ENCODE measurements around the gene ATP5PD. TPM values are rescaled to one million over a fixed set of nuclear protein-coding genes. Genes with fewer than 3 reads are reported as not detected.
A peak's percentile ranks its signal among the peaks of the same experiment; 100 is the strongest.

Gene ATP5PD
- total RNA-seq, 1 experiment from 2014 or later: 413 TPM

DNA sequence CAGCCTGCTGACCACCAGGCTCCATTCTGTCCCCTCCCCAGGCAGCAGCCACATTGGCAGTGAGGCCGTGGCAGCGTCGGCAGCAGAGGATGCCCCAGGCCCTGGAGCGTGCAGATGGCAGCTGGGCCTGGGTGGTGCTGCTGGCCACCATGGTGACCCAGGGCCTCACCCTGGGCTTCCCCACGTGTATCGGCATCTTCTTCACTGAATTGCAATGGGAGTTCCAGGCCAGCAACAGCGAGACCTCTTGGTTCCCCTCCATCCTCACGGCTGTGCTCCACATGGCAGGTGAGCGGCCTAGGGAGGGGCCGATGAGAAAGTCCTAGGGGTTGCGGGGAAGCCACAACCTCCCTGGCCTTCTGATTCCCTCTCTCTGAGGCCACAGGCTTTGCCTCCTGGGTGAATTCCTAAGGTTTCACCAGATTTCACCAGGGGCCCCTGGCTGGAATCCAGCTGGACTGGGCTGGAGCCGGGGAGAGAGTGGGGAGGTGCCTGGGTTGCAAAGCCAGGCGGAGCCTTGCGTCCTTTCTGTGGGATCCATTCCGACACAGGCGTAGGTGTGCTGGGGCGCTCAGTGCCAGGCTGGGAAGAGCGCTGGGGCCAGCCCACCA, 46.9 kb upstream of the ATP5PD start:
- Histone ChIP-seq H3K27me3 (ENCODE audit: control insufficient read depth, insufficient read depth, low read length) (no peaks in the 10 kb centered on the region), H3K9me3 (ENCODE audit: control insufficient read depth, insufficient read depth, low read depth, low read length) (no peaks in the 10 kb centered on the region), H3K4me1 (ENCODE audit: control insufficient read depth, insufficient read depth, low read length) (peaks cover 60% of the 10 kb centered on the region), H3K27ac (ENCODE audit: low read length) (peak overlapping the region; percentile 2), H3K36me3 (ENCODE audit: control insufficient read depth, insufficient read depth, low read length) (no peaks in the 10 kb centered on the region), H3K4me3 (ENCODE audit: low read depth in 2 of 2, low read length in 2 of 2) (no peak overlapping the region)
- no TSS peak for BruUV-seq (replicated peaks)
- DNase-seq (ENCODE audit: low read depth, low spot score) (no peak), ATAC-seq (no peak)
- ChIA-PET CTCF (interaction anchor here (0.5 kb wide), 2 partner anchors 10 to 109 kb away, joined by 5 to 9 read pairs; no protein-coding TSS in a partner anchor), POLR2A (interaction anchor here (0.5 kb wide), 1 partner anchor 10 kb away, joined by 6 read pairs; no protein-coding TSS in a partner anchor)
- intact Hi-C loops (cut with micrococcal nuclease; ENCODE audit: unreplicated experiment) (no loop called here), in situ Hi-C loops (cut with HindIII; ENCODE audit: low pct_unique_long_range_greater_than_20kb, low sequenced_read_pairs) (no loop called here)
- TF ChIP-seq, protein P1, sequence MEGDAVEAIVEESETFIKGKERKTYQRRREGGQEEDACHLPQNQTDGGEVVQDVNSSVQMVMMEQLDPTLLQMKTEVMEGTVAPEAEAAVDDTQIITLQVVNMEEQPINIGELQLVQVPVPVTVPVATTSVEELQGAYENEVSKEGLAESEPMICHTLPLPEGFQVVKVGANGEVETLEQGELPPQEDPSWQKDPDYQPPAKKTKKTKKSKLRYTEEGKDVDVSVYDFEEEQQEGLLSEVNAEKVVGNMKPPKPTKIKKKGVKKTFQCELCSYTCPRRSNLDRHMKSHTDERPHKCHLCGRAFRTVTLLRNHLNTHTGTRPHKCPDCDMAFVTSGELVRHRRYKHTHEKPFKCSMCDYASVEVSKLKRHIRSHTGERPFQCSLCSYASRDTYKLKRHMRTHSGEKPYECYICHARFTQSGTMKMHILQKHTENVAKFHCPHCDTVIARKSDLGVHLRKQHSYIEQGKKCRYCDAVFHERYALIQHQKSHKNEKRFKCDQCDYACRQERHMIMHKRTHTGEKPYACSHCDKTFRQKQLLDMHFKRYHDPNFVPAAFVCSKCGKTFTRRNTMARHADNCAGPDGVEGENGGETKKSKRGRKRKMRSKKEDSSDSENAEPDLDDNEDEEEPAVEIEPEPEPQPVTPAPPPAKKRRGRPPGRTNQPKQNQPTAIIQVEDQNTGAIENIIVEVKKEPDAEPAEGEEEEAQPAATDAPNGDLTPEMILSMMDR (IDR thresholded peaks at IDR 0.05): no peak
- no peak for TF ChIP-seq POLR2AphosphoS5 (IDR thresholded peaks at IDR 0.05; ENCODE audit: low read depth, low read length)
- TF ChIP-seq TCF7L2 (IDR thresholded peaks at IDR 0.05; ENCODE audit: low read depth, low read length): no peak
- TF ChIP-seq, protein P2, sequence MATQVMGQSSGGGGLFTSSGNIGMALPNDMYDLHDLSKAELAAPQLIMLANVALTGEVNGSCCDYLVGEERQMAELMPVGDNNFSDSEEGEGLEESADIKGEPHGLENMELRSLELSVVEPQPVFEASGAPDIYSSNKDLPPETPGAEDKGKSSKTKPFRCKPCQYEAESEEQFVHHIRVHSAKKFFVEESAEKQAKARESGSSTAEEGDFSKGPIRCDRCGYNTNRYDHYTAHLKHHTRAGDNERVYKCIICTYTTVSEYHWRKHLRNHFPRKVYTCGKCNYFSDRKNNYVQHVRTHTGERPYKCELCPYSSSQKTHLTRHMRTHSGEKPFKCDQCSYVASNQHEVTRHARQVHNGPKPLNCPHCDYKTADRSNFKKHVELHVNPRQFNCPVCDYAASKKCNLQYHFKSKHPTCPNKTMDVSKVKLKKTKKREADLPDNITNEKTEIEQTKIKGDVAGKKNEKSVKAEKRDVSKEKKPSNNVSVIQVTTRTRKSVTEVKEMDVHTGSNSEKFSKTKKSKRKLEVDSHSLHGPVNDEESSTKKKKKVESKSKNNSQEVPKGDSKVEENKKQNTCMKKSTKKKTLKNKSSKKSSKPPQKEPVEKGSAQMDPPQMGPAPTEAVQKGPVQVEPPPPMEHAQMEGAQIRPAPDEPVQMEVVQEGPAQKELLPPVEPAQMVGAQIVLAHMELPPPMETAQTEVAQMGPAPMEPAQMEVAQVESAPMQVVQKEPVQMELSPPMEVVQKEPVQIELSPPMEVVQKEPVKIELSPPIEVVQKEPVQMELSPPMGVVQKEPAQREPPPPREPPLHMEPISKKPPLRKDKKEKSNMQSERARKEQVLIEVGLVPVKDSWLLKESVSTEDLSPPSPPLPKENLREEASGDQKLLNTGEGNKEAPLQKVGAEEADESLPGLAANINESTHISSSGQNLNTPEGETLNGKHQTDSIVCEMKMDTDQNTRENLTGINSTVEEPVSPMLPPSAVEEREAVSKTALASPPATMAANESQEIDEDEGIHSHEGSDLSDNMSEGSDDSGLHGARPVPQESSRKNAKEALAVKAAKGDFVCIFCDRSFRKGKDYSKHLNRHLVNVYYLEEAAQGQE (IDR thresholded peaks at IDR 0.05; ENCODE audit: insufficient read depth in 1 of 2, low read depth in 2 of 2, low read length in 1 of 2): no peak

DNA sequence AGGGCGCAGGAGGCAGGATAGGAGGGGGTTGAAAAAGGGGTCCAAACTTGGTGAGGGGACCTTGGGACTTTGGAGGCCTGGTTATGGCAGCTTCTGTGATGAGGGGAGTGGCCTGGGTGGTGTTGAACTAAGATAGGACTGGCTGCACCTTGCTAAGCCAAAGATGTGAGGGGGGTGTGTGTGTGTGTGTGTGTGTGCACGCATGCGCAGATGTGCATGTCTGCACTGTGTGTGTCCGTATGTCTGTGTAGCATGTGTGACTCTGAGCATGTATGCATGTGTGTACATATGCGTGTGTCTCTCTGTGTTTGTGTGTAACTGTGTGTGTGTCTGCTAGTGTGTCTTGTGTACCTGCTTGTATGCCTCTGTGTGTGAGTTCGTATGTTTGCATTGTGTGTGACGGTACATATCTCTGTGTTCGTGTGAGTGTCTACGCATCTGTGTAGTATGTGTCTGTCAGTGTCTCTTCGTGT, 45.1 kb upstream of the ATP5PD start:
- Histone ChIP-seq H3K27ac (ENCODE audit: low read length) (peak overlapping the region; percentile 72), H3K4me3 (ENCODE audit: low read depth in 2 of 2, low read length in 2 of 2) (peak overlapping the region; percentile 9 to 50), H3K4me1 (ENCODE audit: control insufficient read depth, insufficient read depth, low read length) (peaks cover 69% of the 10 kb centered on the region), H3K27me3 (ENCODE audit: control insufficient read depth, insufficient read depth, low read length) (no peaks in the 10 kb centered on the region), H3K36me3 (ENCODE audit: control insufficient read depth, insufficient read depth, low read length) (no peaks in the 10 kb centered on the region; the same call in 1 of the 2 replicates), H3K9me3 (ENCODE audit: control insufficient read depth, insufficient read depth, low read depth, low read length) (no peaks in the 10 kb centered on the region)
- in situ Hi-C loops (cut with HindIII; ENCODE audit: low pct_unique_long_range_greater_than_20kb, low sequenced_read_pairs): no loop called here
- TF ChIP-seq, protein P1 (IDR thresholded peaks at IDR 0.05): no peak
- TF ChIP-seq POLR2AphosphoS5 (IDR thresholded peaks at IDR 0.05; ENCODE audit: low read depth, low read length) (no peak), SIN3A (IDR thresholded peaks at IDR 0.05; ENCODE audit: borderline replicate concordance, insufficient read depth, low read depth, low read length) (no peak)
- TF ChIP-seq, protein P2 (IDR thresholded peaks at IDR 0.05; ENCODE audit: insufficient read depth in 1 of 2, low read depth in 2 of 2, low read length in 1 of 2): no peak
- intact Hi-C loops (cut with micrococcal nuclease; ENCODE audit: unreplicated experiment): no loop called here
- POLR2A ChIA-PET: no interaction called here
- BruUV-seq (replicated peaks): no TSS peak
- ATAC-seq (no peak), DNase-seq (ENCODE audit: low read depth, low spot score) (no peak)
- CTCF ChIA-PET: interaction anchor here (0.8 kb wide), 1 partner anchor 131 kb away, joined by 4 read pairs; no protein-coding TSS in a partner anchor

All from Panc1 (cell line).